ENCODE results near the gene UPF3A. TPM values are rescaled to one million over a fixed set of nuclear protein-coding genes. Genes with fewer than 3 reads are reported as not detected.
A peak's percentile ranks its signal among the peaks of the same experiment; 100 is the strongest.

UPF3A gene
- total and polyA plus RNA-seq, 2 experiments from 2014 or later, result 45.0 to 174 TPM

DNA sequence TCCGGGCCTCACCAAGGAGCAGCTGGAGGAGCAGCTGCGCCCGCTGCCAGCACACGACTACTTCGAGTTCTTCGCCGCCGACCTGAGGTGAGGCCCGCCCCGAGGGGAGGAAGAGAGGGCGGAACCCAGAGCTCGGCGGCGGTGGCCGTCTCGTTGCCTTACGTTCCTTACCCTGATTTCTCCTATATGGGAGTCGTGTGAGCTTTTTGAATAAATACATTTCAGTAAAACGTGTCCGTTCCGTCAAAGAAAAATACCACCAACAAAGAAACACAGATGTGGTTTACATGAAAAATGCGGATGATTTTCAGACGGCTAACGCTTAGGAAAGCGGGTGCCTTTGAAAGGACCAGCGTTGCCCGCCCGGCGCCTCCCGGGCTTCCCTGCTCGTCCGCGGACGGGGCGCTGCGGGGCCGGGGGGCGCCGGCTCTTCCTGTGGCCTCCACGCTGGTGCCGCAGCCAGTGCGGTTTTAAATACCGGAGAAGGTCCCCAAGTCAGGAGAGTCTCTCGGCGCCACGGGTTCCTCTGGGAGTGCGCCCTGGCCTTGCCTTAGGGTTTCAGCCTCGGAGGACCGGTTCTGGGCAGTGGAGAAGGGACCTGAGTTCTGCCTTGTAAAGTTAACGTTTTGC is 755 bp downstream of the UPF3A start:
- TF ChIP-seq STAT1 (IDR thresholded peaks at IDR 0.05; ENCODE audit: unreplicated experiment) (no peak), POLR2AphosphoS5 (IDR thresholded peaks at IDR 0.05; ENCODE audit: low read depth) (peak; percentile 67)
- ATAC-seq (peak; percentile 77), DNase-seq (ENCODE audit: low spot score) (peak; percentile 82)
- Histone ChIP-seq H3K36me3 (ENCODE audit: insufficient read depth) (peaks cover 22% of the 10 kb centered on the region; the same call in 1 of the 2 replicates), H3F3A (replicated peaks; ENCODE audit: low read depth) (peaks cover 14% of the 10 kb centered on the region), H3K27me3 (ENCODE audit: insufficient read depth) (no peaks in the 10 kb centered on the region), H3K27ac (ENCODE audit: low read depth) (peak overlapping the region; percentile 97), H2AFZ (peak overlapping the region; percentile 34; the same call in 1 of the 2 replicates), H4K20me1 (replicated peaks; ENCODE audit: insufficient read depth) (peaks cover 16% of the 10 kb centered on the region; the same call in 1 of the 2 replicates), H3K4me1 (ENCODE audit: insufficient read depth) (peaks cover 10% of the 10 kb centered on the region), H3K79me2 (replicated peaks; ENCODE audit: insufficient read depth) (peaks cover 42% of the 10 kb centered on the region), H3K9me2 (ENCODE audit: insufficient read depth) (no peaks in the 10 kb centered on the region), H3K4me3 (peak overlapping the region; percentile 77), H3K4me2 (peak overlapping the region; percentile 81)
- H3K4me3 Mint-ChIP-seq, result peak overlapping the region; percentile 88
- peaks cover 22% of the 10 kb centered on the region for H3K4me1 Mint-ChIP-seq
- peaks cover 45% of the 10 kb centered on the region for H3K36me3 Mint-ChIP-seq (ENCODE audit: low read depth)
- H3K9me3 Mint-ChIP-seq, result no peaks in the 10 kb centered on the region
- H3K27ac Mint-ChIP-seq, result peak overlapping the region; percentile 96
- peaks cover 11% of the 10 kb centered on the region for H3K27me3 Mint-ChIP-seq (ENCODE audit: insufficient read depth, low read depth, poor library complexity)

DNA sequence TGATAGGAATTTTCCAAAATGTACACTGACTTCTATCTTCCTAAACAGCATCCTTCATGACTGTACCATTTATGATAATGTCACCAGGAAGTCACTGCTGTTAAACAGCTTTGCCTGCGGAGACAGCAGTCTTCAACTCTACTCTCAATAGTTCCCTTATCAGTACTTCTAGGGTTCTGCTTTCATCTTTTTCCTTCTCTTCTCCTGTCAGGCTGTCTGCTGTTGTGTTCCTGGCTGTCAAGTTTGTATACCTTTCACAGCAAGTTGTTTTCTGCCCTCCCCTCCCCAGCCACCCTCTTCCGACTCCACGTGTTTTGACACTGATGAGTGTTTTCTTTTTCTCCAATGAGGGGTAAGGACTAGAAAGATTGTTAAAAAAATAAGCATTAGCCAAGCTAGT is 2.2 kb downstream of the UPF3A start:
- peak overlapping the region; percentile 51 for H3K4me3 Mint-ChIP-seq
- peaks cover 10% of the 10 kb centered on the region for H3K4me1 ChIP-seq (ENCODE audit: insufficient read depth)
- peaks cover 21% of the 10 kb centered on the region for H4K20me1 ChIP-seq (replicated peaks; ENCODE audit: insufficient read depth)
- no peak overlapping the region for H3K4me3 ChIP-seq
- no peak for ATAC-seq
- peaks cover 15% of the 10 kb centered on the region for H3K27me3 Mint-ChIP-seq (ENCODE audit: insufficient read depth, low read depth, poor library complexity)
- no peak overlapping the region; the same call in 1 of the 2 replicates for H3K27ac Mint-ChIP-seq
- peaks cover 22% of the 10 kb centered on the region for H3K4me1 Mint-ChIP-seq
- no peak overlapping the region for H3K4me2 ChIP-seq
- H3K27me3 ChIP-seq (ENCODE audit: insufficient read depth), result no peaks in the 10 kb centered on the region
- H3K9me2 ChIP-seq (ENCODE audit: insufficient read depth), result no peaks in the 10 kb centered on the region
- DNase-seq (ENCODE audit: low spot score), result no peak
- H3K79me2 ChIP-seq (replicated peaks; ENCODE audit: insufficient read depth), result peaks cover 55% of the 10 kb centered on the region
- peaks cover 16% of the 10 kb centered on the region for H3F3A ChIP-seq (replicated peaks; ENCODE audit: low read depth)
- H3K9me3 Mint-ChIP-seq, result no peaks in the 10 kb centered on the region
- H3K36me3 ChIP-seq (ENCODE audit: insufficient read depth), result peaks cover 21% of the 10 kb centered on the region; the same call in 1 of the 2 replicates
- peaks cover 60% of the 10 kb centered on the region for H3K36me3 Mint-ChIP-seq (ENCODE audit: low read depth)
- peak overlapping the region; percentile 41; the same call in 1 of the 2 replicates for H3K27ac ChIP-seq (ENCODE audit: low read depth)
- H2AFZ ChIP-seq, result no peak overlapping the region
- no peak for TF ChIP-seq ZNF114 (CRISPR knock-in tag; IDR thresholded peaks at IDR 0.05)
- no peak for TF ChIP-seq EZH2phosphoT487 (IDR thresholded peaks at IDR 0.05; ENCODE audit: unreplicated experiment)
- TF ChIP-seq, protein P1, sequence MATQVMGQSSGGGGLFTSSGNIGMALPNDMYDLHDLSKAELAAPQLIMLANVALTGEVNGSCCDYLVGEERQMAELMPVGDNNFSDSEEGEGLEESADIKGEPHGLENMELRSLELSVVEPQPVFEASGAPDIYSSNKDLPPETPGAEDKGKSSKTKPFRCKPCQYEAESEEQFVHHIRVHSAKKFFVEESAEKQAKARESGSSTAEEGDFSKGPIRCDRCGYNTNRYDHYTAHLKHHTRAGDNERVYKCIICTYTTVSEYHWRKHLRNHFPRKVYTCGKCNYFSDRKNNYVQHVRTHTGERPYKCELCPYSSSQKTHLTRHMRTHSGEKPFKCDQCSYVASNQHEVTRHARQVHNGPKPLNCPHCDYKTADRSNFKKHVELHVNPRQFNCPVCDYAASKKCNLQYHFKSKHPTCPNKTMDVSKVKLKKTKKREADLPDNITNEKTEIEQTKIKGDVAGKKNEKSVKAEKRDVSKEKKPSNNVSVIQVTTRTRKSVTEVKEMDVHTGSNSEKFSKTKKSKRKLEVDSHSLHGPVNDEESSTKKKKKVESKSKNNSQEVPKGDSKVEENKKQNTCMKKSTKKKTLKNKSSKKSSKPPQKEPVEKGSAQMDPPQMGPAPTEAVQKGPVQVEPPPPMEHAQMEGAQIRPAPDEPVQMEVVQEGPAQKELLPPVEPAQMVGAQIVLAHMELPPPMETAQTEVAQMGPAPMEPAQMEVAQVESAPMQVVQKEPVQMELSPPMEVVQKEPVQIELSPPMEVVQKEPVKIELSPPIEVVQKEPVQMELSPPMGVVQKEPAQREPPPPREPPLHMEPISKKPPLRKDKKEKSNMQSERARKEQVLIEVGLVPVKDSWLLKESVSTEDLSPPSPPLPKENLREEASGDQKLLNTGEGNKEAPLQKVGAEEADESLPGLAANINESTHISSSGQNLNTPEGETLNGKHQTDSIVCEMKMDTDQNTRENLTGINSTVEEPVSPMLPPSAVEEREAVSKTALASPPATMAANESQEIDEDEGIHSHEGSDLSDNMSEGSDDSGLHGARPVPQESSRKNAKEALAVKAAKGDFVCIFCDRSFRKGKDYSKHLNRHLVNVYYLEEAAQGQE (IDR thresholded peaks at IDR 0.05; ENCODE audit: unreplicated experiment), result no peak
- TF ChIP-seq ZNF331 (CRISPR knock-in tag; IDR thresholded peaks at IDR 0.05; ENCODE audit: low read depth), result no peak
- no peak for TF ChIP-seq EZH2 (IDR thresholded peaks at IDR 0.05; ENCODE audit: low read depth, unreplicated experiment)
- TF ChIP-seq, protein P2, sequence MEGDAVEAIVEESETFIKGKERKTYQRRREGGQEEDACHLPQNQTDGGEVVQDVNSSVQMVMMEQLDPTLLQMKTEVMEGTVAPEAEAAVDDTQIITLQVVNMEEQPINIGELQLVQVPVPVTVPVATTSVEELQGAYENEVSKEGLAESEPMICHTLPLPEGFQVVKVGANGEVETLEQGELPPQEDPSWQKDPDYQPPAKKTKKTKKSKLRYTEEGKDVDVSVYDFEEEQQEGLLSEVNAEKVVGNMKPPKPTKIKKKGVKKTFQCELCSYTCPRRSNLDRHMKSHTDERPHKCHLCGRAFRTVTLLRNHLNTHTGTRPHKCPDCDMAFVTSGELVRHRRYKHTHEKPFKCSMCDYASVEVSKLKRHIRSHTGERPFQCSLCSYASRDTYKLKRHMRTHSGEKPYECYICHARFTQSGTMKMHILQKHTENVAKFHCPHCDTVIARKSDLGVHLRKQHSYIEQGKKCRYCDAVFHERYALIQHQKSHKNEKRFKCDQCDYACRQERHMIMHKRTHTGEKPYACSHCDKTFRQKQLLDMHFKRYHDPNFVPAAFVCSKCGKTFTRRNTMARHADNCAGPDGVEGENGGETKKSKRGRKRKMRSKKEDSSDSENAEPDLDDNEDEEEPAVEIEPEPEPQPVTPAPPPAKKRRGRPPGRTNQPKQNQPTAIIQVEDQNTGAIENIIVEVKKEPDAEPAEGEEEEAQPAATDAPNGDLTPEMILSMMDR (conservative IDR thresholded peaks at IDR 0.05; ENCODE audit: low read depth in 2 of 2), result no peak
- no peak for TF ChIP-seq STAT1 (IDR thresholded peaks at IDR 0.05; ENCODE audit: unreplicated experiment)
- TF ChIP-seq CREB1 (CRISPR knock-in tag; IDR thresholded peaks at IDR 0.05; ENCODE audit: low read depth), result no peak
- TF ChIP-seq NANOG (IDR thresholded peaks at IDR 0.05; ENCODE audit: borderline replicate concordance), result no peak
- TF ChIP-seq, protein P3, sequence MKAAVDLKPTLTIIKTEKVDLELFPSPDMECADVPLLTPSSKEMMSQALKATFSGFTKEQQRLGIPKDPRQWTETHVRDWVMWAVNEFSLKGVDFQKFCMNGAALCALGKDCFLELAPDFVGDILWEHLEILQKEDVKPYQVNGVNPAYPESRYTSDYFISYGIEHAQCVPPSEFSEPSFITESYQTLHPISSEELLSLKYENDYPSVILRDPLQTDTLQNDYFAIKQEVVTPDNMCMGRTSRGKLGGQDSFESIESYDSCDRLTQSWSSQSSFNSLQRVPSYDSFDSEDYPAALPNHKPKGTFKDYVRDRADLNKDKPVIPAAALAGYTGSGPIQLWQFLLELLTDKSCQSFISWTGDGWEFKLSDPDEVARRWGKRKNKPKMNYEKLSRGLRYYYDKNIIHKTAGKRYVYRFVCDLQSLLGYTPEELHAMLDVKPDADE (IDR thresholded peaks at IDR 0.05), result no peak
- no peak for TF ChIP-seq JUNB (IDR thresholded peaks at IDR 0.05; ENCODE audit: unreplicated experiment)
